Anterior cingulate cortex (tissue), 58 donors: Measurements from ENCODE around the gene SSU72.

Source experiments
- DNase-seq, 58 donors: peaks; one replicate each; lab custom pipeline; 2025; lab: John Stamatoyannopoulos, UW

Gene SSU72

GRCh38 chr1:1547011-1547410, 27.7 kb downstream of the SSU72 start:
- DNase-seq: no peak

- DNase-seq: no peak
Observed at GRCh38 chr1:1545946-1546737, 28.5 kb downstream of the SSU72 start.

- no peak for DNase-seq
Observed at GRCh38 chr1:1544544-1544943, 30.1 kb downstream of the SSU72 start.

GRCh38 chr1:1543706-1544099, 31.0 kb downstream of the SSU72 start:
- DNase-seq: no peak

- no peak for DNase-seq
Observed at GRCh38 chr1:1542766-1543705, 31.6 kb downstream of the SSU72 start.

- DNase-seq: no peak
Observed at GRCh38 chr1:1541956-1542765, 32.5 kb downstream of the SSU72 start.

- DNase-seq: no peak
Observed at GRCh38 chr1:1540818-1541628, 33.6 kb downstream of the SSU72 start.

GRCh38 chr1:1540090-1540817, 34.4 kb downstream of the SSU72 start, which contains the start of gene TMEM240:
Gene TMEM240, minus strand, starts transcription at chr1:1540624. Its CDS starts 278 bp downstream, at chr1:1540346.
- peak in 57 of 58 donors; percentile 10 to 90 (median 67) for DNase-seq

- DNase-seq: peak in 8 of 58 donors; percentile 11 to 39 (median 24)
Observed at GRCh38 chr1:1539310-1540089, 35.2 kb downstream of the SSU72 start.

GRCh38 chr1:1538989-1539309, 35.7 kb downstream of the SSU72 start:
- no peak for DNase-seq

- DNase-seq: no peak
Observed at GRCh38 chr1:1538334-1538733, 36.3 kb downstream of the SSU72 start.

GRCh38 chr1:1537626-1538250, 36.9 kb downstream of the SSU72 start:
- DNase-seq: peak in 1 of 58 donors; percentile 4

- DNase-seq: no peak
Observed at GRCh38 chr1:1536938-1537546, 37.6 kb downstream of the SSU72 start.

- DNase-seq: peak in 3 of 58 donors; percentile 10 to 35 (median 30)
Observed at GRCh38 chr1:1536019-1536937, 38.4 kb downstream of the SSU72 start.

GRCh38 chr1:1535201-1536018, 39.3 kb downstream of the SSU72 start:
- DNase-seq: no peak
